ENCODE results near the gene PIGQ. TPM values are rescaled to one million over a fixed set of nuclear protein-coding genes. Genes with fewer than 3 reads are reported as not detected.

The PIGQ gene
- total and polyA plus RNA-seq, 2 of the 13 experiments (the other 11 are each of a cell fraction or from before 2014, with no cell fraction given): 7.7 to 19.7 TPM

DNA sequence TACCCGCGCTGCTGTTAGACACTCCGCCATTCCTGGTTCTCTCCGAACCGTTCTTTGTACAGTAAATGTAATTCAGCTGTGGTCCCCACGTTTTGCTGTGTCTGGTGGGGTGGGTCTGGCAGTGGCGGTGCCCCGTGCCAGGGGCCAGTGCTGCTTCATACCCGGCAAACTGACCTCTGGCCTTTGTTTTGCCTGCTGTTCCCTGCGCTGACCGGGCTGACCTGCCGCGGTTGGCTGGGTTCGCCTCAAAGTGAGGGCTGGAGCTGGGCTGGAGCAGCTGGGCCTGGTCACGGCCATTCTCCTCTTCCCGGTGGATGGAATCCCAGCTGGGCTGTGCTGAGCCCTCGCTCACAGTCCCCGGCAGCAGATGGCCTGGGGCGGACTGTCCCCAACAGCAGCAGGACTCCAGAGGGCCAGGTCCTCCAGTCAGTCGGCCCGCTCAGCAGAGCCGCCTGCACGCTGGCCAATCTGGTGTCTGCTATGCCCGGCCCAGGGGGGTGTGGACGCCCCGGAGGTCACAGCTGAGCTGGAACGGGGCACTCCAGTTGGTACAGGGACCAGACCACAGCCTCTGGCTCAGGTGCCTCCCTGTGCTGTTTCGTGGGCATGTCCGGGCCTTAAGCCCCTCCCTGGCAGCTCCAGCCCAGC is 59.5 kb downstream of the PIGQ start (continued):
- TF ChIP-seq ARNT2 (CRISPR knock-in tag; IDR thresholded peaks at IDR 0.05; ENCODE audit: low read depth): 0 out of 2 replicates have a peak, but pooled peaks have one; percentile 38
- 0 out of 2 replicates have a peak, but pooled peaks have one; percentile 37 for TF ChIP-seq KMT2A (CRISPR knock-in tag; IDR thresholded peaks at IDR 0.05)

DNA sequence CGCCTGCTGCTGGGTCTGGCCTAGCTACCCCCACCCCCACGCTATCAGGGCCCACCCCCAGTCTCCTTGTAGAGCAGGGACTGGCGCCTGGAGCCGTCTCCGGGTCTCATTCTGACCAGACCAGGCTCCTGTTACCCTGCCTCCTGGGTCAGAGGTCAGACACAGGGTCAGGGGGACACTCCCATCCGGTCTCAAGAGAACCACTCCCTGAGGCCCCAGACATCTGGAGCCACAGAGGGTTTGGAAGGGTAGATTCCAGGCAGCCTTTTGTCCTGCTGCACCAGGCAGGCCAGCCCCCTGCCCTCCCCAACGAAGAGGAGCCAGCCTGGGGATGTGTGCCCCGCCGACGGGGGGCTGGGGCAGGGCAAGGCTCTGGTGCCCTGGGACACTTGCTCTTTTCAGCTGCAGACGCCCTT is 60.1 kb downstream of the PIGQ start:
- no peak overlapping the region for H2AFZ ChIP-seq (ENCODE audit: low read length)
- intact Hi-C loops (cut with micrococcal nuclease; ENCODE audit: unreplicated experiment) (no loop called here), in situ Hi-C loops (cut with HindIII; ENCODE audit: extremely low pct_ligation_motif_present, low pct_unique_long_range_greater_than_20kb) (no loop called here)
- peak overlapping the region; percentile 71 for H3K27ac ChIP-seq (ENCODE audit: extremely low read length, insufficient read depth, low read length)
- no peak for DNase-seq (ENCODE audit: low spot score)
- FAIRE-seq: peak; percentile 56
- H3K4me1 ChIP-seq (ENCODE audit: insufficient read depth, low read length): peaks cover 25% of the 10 kb centered on the region
- H4K20me1 ChIP-seq (ENCODE audit: insufficient read depth, low read length): no peaks in the 10 kb centered on the region
- H3K79me2 ChIP-seq (ENCODE audit: insufficient read depth, low read length): no peaks in the 10 kb centered on the region
- H3K27me3 ChIP-seq (ENCODE audit: control insufficient read depth in 1 of 2, insufficient read depth in 2 of 2, low read length in 2 of 2): no peaks in the 10 kb centered on the region
- H3K4me3 ChIP-seq (replicated peaks in 1 of 3; ENCODE audit: insufficient read depth in 1 of 3, low read depth in 2 of 3, low read length in 3 of 3): peak overlapping the region; percentile 58 to 74 (median 63)
- ATAC-seq: peak; percentile 19
- peak overlapping the region; percentile 67 for H3K9ac ChIP-seq (ENCODE audit: insufficient read depth, low read depth, low read length)
- H3K9me3 ChIP-seq (ENCODE audit: low read length): no peaks in the 10 kb centered on the region
- CTCF ChIA-PET (ENCODE audit: low intra/inter-chr PET ratio, low total read pairs): no interaction called here
- peaks cover 4% of the 10 kb centered on the region in 2 experiments; a peak in 2 of 5 replicates for H3K36me3 ChIP-seq (replicated peaks in 1 of 2; ENCODE audit: control insufficient read depth in 1 of 2, insufficient read depth in 2 of 2, low read length in 2 of 2)
- WGBS (ENCODE audit: low lambda C conversion rate): 0% methylated on average over 4 of the region's 11 CpGs
- no TSS peak for BruUV-seq (replicated peaks)
- H3K4me2 ChIP-seq (ENCODE audit: low read depth, low read length): peak overlapping the region; percentile 95
- POLR2A ChIA-PET: interaction anchor here (1.0 to 1.5 kb wide), 2 partner anchors 18 to 42 kb away, joined by 3 to 5 read pairs; no protein-coding TSS in a partner anchor
- TF ChIP-seq, protein P1, sequence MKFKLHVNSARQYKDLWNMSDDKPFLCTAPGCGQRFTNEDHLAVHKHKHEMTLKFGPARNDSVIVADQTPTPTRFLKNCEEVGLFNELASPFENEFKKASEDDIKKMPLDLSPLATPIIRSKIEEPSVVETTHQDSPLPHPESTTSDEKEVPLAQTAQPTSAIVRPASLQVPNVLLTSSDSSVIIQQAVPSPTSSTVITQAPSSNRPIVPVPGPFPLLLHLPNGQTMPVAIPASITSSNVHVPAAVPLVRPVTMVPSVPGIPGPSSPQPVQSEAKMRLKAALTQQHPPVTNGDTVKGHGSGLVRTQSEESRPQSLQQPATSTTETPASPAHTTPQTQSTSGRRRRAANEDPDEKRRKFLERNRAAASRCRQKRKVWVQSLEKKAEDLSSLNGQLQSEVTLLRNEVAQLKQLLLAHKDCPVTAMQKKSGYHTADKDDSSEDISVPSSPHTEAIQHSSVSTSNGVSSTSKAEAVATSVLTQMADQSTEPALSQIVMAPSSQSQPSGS (CRISPR knock-in tag; IDR thresholded peaks at IDR 0.05): no peak
- TF ChIP-seq ZMYM3 (CRISPR knock-in tag; IDR thresholded peaks at IDR 0.05) (no peak), WIZ (CRISPR knock-in tag; IDR thresholded peaks at IDR 0.05) (0 out of 2 replicates have a peak, but pooled peaks have one; percentile 11), NR2F6 (IDR thresholded peaks at IDR 0.05) (peak; percentile 87), NR2F6 (CRISPR knock-in tag; IDR thresholded peaks at IDR 0.05) (peak; percentile 55), ATF1 (CRISPR knock-in tag; IDR thresholded peaks at IDR 0.05) (no peak), ZNF678 (CRISPR knock-in tag; IDR thresholded peaks at IDR 0.05) (0 out of 2 replicates have a peak, but pooled peaks have one; percentile 3), PHF21A (CRISPR knock-in tag; IDR thresholded peaks at IDR 0.05) (0 out of 2 replicates have a peak, but pooled peaks have one; percentile 10)
- TF ChIP-seq, protein P2, sequence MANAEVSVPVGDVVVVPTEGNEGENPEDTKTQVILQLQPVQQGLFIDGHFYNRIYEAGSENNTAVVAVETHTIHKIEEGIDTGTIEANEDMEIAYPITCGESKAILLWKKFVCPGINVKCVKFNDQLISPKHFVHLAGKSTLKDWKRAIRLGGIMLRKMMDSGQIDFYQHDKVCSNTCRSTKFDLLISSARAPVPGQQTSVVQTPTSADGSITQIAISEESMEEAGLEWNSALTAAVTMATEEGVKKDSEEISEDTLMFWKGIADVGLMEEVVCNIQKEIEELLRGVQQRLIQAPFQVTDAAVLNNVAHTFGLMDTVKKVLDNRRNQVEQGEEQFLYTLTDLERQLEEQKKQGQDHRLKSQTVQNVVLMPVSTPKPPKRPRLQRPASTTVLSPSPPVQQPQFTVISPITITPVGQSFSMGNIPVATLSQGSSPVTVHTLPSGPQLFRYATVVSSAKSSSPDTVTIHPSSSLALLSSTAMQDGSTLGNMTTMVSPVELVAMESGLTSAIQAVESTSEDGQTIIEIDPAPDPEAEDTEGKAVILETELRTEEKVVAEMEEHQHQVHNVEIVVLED (CRISPR knock-in tag; IDR thresholded peaks at IDR 0.05; ENCODE audit: borderline replicate concordance): no peak
- TF ChIP-seq, protein P3, sequence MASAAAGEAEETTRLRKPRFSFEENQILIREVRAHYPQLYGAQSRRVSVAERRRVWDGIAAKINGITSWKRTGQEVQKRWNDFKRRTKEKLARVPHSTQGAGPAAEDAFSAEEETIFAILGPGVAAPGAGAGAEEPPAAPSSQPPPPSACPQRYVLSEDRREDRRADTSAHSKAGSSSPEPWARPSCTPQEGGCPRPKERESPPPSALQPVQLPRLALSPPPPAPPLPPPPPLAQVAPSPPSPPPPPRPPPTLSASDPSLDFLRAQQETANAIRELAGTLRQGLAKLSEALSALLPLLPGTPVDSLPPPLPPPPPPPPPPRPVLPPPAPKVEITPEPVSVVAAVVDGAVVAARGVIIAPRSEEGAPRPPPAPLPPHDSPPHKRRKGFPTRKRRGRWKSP (CRISPR knock-in tag; IDR thresholded peaks at IDR 0.05): 0 out of 2 replicates have a peak, but pooled peaks have one; percentile 25
- TF ChIP-seq, protein P4, sequence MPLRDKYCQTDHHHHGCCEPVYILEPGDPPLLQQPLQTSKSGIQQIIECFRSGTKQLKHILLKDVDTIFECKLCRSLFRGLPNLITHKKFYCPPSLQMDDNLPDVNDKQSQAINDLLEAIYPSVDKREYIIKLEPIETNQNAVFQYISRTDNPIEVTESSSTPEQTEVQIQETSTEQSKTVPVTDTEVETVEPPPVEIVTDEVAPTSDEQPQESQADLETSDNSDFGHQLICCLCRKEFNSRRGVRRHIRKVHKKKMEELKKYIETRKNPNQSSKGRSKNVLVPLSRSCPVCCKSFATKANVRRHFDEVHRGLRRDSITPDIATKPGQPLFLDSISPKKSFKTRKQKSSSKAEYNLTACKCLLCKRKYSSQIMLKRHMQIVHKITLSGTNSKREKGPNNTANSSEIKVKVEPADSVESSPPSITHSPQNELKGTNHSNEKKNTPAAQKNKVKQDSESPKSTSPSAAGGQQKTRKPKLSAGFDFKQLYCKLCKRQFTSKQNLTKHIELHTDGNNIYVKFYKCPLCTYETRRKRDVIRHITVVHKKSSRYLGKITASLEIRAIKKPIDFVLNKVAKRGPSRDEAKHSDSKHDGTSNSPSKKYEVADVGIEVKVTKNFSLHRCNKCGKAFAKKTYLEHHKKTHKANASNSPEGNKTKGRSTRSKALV (CRISPR knock-in tag; IDR thresholded peaks at IDR 0.05): peak; percentile 22; the same call in 1 of the 2 replicates

Measured in HepG2 (cell line).